HG03159 (cell line): Measurements from ENCODE around the gene ZRANB3.
"Not testable (repeated sequence)": the region's sequence is repeated elsewhere in the genome, so short reads cannot be mapped to it uniquely, and the experiment has no call there.

Source experiments
- ATAC-seq: cut with Tn5 transposase; IDR thresholded peaks from one replicate; pipeline ENCODE4 v1.9.1; 2021; ENCODE audit warnings: mild to moderate bottlenecking, moderate library complexity; ENCODE audit not compliant: unreplicated experiment

Gene ZRANB3

DNA sequence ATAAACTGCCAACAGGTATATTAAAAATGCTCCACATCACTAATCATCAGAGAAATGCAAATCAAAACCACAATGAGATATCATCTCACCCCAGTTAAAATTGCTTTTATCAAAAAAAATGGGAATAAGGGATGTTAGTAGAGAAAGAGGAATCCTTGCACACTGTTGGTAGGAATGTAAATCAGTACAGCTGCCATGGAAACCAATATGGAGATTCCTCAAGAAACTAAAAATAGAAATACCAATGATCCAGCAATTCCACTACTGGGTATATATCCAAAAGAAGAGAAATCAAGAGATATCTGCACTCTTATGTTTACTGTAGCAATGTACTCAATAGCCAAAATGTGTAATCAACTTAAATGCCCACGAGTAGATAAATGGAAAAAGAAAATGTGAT is 40.6 kb downstream of the ZRANB3 start:
- no peak for ATAC-seq

DNA sequence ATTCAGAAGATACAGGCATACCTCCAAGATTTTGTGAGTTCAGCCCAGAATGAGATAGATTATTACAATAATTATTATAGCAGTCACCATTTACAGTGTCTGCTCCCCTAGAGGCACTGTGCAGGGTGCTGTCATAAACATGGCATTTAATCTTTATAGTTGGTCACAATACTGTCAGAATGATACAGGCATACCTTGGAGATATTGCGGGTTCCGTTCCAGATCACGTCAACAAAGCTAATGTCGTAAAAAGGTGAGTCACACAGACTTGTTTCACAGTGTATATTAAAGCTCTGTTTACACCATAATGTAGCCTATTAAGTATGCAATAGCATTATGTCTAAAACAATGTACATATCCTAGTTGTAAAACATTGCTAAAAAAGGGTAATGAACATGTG is 45.6 kb downstream of the ZRANB3 start:
- no peak for ATAC-seq

DNA sequence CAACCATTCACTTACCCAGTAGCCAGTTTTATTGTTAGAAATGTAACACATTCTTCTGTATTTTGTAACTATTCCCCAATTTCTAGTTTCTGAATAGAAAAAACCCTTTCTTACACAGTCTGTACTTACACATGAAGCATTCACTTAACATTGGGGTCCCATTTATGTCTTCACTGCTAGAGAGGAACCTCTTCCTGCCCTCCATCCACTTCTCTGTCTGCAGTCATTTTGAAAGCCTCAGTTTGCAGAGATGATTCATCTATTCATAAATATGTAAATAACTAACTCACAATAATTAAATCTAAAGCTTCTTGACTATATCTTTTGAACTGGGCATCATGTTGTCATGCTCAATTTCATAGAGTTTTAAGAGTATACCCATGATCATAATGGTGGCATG is 55.9 kb downstream of the ZRANB3 start:
- no peak for ATAC-seq

DNA sequence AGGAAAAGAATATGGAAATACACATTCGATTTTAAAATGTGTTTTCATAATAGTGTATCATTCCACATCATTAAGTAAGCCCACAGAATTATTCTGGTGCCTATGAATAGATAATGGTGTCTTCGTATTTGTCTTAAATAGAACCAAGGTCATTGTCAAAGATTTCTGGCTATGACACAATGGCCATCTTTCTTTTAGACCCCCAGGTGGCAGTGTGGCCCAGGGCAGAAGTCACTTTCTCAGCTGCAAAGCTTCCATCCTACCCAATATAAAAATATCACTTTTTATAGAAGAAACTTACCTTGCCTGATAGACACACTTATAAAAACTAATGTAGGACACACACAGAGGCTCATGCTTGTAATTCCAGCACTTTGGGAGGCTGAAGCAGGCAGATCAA is 57.5 kb downstream of the ZRANB3 start:
- no peak for ATAC-seq

DNA sequence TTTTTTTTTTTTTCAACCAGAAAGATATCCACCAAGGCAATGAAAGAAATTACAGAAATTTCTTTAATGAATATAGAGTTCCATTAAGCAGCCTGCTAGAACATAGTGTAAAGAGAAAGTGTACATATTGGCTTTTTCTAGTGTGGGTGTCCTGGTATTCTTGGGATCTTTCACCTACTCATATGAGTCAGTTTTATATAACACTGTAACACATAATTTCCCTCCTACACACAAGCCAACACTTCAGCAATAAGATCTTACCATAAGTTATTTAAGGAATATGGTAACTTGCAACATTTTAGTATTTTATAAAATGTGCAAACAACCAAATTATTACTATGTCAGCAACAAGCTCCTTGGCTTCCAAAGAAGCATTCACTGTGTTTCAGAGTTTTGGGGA is 59.9 kb downstream of the ZRANB3 start:
- ATAC-seq, result no peak

DNA sequence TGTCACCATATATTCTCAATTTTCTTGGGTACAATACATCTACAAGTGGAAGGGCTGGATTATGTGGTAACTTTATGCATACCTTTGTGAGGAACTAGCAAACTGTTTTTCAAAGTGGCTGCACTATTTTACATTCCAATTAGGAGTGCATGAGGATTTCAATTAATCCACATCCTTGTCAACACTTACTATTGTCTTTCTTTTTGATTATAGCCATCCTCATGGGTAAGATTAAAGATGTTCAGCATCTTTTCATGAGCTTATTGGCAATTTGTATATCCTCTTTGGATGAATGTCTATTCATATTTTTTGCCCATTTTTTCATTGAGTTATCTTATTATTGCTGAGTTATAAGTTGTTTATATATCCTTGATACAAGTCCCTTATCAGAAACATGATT is 73.7 kb downstream of the ZRANB3 start:
- ATAC-seq, result no peak

DNA sequence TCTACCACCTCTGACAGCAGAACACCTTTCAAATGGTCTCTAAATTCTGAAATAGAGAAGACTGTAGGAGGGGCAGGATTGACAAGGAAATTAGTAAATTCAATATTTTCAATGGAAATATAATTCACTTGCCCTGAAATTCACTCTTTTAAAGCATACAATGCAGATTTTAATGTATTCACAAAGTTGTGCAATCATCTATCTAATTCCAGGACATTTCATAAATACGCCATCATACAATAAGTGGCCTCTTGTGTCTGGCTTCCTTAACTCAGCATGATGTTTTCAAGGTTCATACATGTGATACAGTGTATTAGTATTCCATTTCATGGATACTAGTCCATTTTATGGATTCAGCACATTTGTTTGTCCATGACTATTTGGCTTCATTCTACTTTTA is 74.2 kb downstream of the ZRANB3 start:
- no peak for ATAC-seq

DNA sequence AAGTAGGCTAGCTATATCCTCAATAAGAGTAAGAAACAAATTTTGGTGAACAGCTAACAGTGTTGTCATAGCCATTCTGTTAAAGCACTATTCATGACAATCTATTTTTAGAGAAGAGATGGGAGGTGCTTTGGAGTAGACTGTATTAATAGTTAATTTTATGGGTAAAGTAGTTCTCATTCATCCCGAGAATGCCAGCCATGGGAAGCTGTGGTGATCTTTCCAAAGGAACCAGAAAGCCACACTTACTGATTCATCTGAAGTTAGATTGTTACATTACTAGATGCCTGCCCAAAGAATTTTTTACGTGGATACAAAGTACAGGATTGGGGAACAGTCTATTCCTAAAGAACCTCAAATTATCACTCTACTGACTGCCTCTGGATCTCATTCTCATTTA is 74.6 kb downstream of the ZRANB3 start:
- ATAC-seq, result no peak

DNA sequence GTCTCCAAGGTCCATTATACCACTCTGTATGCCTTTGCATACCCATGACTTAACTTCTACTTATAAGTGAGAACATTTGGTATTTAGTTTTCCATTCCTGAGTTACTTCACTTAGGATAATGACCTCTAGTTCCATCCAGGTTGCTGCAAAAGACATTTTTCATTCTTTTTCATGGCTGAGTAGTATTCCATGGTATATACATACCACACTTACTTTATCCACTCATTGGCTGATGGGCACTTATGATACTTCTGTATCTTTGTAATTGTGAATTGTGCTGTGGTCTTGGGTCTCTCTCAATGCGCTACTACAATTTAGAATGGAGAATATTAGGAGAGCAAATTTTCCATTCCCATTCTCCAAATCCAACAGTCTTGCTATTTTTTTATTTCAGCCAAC is 76.4 kb downstream of the ZRANB3 start:
- ATAC-seq, result no peak

DNA sequence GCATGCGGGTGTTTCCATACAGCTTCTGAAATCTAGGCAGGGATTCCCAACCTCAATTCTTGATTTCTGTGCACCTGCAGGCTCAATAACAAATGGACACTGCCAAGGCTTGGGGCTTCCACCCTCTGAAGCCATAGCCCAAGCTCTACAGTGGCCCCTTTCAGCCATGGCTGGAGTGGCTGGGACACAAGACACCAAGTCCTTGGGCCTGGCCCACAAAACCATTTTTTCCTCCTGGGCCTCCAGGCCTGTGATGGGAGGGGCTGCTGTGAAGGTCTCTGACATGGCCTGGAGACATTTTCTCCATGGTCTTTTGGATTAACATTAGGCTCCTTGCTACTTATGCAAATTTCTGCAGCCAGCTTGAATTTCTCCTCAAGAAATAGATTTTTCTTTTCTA is 78.0 kb downstream of the ZRANB3 start:
- not testable (repeated sequence) for ATAC-seq

DNA sequence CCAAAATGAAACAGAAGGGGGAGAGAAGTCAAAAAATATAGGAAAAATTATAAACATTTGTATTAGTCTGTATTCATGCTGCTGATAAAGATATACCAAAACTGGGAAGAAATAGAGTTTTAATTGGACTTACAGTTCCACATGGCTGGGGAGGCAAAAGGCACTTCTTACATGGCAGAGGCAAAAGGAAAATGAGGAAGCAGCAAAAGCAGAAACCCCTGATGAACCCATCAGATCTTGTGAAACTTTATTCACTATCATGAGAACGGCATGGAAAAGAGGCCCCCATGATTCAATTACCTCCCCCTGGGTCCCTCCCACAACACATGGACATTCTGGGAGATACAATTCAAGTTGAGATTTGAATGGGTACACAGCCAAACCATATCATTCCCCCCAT is 79.1 kb downstream of the ZRANB3 start:
- ATAC-seq, result no peak

DNA sequence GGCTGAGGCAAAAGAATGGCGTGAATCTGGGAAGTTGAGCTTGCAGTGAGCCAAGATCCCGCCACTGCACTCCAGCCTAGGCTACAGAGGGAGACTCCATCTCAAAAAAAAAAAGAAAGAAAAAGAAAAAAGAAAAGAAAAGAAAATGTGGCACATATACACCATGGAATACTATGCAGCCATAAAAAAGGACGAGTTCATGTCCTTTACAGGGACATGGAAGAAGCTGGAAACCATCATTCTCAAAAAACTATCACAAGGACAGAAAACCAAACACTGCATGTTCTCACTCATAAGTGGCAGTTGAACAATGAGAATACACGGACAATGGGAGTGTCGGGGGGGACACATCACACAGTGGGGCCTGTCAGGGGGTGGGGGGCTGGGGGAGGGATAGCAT is 88.0 kb downstream of the ZRANB3 start:
- not testable (repeated sequence) for ATAC-seq

DNA sequence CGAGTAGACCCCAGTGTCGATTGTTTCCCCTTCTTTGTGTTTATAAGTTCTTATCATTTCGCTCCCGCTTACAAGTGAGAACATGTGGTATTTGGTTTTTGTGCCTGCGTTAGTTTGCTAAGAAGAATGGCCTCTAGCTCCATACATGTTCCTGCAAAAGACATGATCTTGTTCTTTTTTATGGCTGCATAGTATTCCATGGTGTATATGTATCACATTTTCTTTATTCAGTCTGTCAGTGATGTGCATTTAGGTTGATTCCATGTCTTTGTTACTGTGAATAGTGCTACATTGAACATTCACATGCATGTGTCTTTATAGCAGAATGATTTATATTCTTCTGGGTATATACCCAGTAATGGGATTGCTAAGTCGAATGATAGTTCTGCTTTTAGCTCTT is 95.9 kb downstream of the ZRANB3 start:
- ATAC-seq, result not testable (repeated sequence)

DNA sequence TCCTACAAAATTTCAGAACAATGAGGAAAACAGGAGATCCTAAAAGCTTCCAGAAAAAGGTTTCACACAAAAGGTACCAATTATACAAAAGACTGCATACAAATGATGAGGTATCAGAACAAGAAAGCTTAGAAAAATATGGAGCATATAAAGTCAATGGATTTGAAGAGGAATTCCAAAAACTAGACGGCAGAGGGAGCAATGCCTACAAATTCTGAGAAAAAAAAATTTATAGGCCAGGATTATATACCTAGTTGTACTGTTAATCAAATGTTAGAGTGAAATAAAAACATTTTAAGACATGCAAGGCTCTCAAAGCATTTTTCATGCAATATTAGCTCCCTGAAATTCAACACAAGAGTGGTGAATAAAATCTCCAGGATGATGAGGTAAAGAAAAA is 106.2 kb downstream of the ZRANB3 start:
- ATAC-seq, result no peak

DNA sequence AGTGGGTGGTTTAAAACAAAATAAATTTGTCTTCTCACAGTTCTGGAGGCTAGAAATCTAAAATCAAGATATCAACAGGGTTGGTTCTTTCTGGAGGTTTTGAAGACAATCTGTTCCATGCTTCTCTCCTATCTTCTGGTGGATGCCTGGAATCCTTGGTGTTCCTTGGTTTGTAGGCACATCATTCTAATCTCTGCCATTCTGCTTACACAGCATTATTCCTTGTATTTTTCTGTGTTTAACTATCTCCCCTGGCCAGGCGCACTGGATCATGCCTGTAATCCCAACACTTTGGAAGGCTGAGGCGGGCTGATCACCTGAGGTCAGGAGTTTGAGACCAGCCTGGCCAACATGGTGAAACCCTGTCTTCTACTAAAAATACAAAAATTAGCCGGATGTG is 108.1 kb downstream of the ZRANB3 start:
- no peak for ATAC-seq

DNA sequence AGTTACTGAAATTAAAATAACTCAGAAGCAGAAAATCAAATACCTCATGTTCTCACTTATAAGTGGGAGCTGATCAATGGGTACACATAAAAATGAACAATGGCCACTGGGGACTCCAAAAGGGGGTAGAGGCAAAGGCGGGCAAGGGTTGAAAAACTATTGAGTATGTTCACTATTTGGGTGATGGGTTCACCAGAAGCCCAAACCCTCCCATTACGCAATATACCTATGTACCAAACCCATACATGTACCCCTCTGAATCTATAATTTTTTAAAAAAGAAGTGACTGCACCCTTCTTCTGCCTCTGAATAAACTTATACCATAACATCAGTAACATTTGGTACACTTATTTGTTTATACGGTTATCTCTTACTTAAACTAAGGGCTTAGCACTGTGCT is 119.4 kb downstream of the ZRANB3 start:
- ATAC-seq, result no peak

DNA sequence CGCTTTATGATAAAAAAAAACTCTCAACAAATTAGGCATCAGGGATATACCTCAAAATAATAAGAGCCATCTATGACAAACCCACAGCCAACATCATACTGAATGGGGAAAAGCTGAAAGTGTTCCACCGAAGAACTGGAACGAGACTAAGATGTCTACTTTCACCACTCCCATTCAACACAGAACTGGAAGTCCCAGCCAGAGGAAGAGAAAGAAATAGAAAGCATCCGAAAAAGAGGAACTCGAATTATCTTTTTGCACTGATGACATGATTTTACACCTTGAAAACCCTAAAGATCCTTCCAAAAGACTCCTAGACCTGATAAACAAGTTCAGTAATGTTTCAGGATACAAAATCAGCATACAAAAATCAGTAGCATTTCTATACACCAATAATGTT is 121.6 kb downstream of the ZRANB3 start:
- ATAC-seq, result no peak

DNA sequence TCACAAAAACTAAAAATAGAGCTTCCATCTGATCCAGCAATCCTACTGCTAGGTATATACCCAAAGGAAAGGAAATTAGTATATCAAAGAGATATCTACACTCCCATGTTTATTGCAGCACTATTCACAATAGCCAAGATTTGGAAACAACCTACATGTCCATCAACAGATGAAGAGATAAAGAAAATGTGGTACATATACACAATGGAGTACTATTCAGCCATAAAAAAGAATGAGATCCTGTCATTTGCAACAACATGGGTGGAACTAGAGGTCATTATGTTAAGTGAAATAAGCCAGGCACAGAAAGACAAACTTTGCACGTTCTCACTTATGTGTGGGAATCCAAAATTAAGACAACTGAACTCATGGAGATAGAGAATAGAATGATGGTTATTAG is 134.8 kb downstream of the ZRANB3 start:
- not testable (repeated sequence) for ATAC-seq

DNA sequence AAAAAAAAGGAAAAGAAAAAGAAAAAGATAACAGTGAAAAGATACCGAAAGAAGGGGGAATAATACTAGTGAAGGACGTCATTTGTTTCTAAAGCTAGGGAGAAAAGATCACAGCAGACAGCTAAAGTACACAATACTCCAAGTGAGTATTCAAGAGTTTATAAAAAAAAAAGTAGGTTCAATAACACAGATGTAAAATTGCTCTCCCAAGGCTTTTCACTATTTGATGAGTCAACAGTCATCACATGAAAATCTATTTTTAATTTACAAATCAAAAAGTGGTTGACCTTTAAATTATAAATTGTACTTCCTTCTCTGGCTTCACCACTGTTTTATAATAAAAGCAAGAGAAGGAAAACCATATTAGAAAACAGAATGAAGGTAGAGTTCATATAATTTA is 144.0 kb downstream of the ZRANB3 start:
- no peak for ATAC-seq

DNA sequence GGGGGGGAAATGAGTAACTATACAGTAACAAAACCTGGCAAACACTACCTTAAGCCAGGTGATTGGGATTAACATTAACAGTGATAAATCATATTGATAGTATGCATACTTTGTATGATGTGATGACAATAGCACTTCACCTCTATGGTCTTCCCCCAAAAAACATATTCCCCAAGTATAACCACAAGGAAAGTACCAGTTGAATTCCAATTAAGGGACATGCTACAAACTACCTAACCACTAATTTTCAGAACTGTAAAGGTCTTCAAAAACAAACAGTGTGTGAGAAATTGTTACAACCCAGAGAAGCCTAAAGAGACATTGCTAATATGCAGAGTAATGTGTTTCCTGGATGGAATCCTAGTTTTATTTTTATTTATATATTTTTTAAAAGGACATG is 152.4 kb downstream of the ZRANB3 start:
- ATAC-seq, result no peak

DNA sequence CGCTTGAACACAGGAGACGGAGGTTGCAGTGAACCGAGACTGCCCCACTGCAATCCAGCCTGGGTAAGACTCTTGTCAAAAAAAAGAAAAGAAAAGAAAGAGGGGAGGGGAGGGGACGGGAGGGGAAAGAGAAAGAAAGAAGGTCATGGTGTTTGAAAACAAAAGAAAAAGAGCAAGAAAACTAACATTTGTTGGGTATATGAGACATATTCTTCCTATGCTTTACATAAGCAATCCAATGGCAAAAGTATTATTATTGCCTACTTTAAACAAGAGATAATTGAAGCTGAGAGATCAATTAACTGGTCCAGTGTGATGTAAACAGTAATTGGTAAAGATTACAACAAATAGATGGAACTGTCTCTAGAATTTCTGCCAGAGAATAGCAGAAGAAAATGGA is 157.3 kb downstream of the ZRANB3 start:
- no peak for ATAC-seq

DNA sequence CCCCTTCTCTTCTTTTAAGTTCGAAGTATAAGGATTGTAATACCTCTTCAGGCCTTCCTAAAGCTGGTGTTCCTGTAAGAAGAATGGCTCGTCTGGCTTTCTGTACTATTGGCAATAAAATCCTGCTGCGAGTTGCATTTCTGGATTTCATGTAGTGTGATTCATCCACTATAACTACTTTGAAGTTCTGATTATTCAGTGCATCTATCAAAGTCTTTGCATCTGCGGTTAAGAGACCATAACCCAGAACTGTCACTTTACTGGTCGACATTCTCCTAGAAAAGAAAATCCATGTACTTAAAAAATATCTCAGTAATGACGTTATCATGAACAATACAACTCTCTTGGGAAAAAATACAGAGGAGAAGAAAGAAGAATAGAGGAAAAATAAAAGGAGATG is 181.1 kb downstream of the ZRANB3 start:
- ATAC-seq, result no peak

DNA sequence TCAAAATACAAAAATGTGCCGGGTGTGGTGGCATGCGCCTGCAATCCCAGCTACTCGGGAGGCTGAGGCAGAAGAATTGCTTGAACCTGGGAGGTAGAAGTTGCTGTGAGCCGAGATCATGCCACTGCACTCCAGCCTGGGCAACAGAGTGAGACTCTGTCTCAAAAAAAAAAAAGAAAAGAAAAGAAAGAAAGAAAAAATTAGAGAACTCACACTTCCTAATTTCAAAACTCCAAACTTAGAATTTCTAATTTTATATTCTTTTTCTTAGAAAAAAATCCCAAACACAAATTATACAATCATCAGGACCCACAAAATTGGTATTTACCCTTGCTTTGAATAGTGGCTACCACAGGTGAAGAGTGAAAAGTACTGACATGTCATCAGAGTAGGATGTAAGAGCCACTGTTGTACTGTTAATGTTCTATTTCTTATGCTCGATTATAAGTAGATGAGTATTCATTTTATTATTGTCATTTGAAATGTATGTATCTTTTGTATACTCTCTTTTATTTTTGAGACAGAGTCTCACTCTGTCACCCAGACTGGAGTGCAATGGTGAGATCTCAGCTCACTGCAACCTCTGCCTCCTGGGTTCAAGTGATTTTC is 182.8 kb downstream of the ZRANB3 start:
- not testable (repeated sequence) for ATAC-seq

DNA sequence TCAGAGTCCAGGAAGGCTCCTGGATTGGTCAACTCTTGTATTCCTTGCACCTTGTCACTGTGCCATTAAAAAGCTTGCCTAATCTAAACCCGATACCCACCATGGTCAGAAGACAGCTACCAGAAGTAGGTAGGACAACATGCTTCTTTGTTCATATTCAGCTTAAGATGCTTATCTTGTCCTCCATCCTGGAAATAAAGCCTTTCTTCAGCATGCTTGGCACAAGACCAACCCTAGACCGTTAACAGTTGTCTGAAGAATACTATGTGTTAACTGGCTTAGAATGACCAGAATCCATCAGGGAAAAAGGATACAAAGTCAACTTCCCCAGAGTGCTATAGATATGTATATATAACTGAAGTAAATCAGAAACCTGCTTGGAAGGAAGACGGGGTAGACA is 193.9 kb downstream of the ZRANB3 start:
- no peak for ATAC-seq
